SU-DHL-6 (cell line): ENCODE results near the gene RBM19.

Experiments used
- EZH2phosphoT487 ChIP-seq: fragments of 200-600 bp; sonication (generic), shearing (Covaris generic); conservative IDR thresholded peaks from 2 replicates; pipeline ENCODE4 v1.6.1; 2018; ENCODE audit warnings: mild to moderate bottlenecking, antibody characterized with exemption, low read length, moderate library complexity, mixed read lengths
- TF ChIP-seq, protein P1 (sequence below): fragments of 200-600 bp; sonication (generic); IDR thresholded peaks from one replicate; pipeline ENCODE4 v1.5.1; 2017; ENCODE audit warnings: antibody characterized with exemption, mild to moderate bottlenecking, low read length, moderate library complexity; ENCODE audit not compliant: insufficient read depth, poor library complexity, severe bottlenecking

DNA sequence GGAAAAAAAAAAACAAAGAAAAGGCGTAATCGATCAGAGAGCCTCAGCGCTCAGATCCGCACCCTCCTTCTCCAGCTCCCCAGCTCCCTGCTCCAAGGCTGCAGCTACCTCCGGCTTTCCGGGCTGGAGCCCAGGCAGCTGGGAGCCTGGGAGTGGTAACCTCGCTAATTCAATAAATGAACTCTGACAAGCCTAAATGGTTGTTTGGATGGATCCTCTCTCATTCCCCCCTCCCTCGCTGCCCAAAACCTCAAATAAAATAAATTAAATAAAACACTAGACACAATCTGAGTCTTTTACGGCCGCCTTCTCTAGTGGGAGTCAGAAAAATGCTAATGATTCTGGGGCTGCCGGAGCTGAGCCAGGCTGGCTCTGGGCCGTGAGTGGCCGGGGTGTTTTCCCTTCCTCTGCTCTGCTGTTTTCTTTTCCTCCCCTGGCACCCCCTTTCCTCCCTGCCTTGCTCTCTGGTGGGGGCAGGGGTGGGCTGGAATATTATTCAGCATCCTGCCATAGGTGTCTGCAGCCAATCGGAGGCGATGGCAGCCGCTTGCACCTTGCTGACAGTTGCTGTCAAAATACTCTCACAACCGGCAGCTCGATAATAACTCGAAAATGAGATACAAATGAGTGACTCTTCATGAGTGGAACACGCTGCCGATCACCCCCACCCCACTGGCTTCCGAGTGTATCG, 76.1 kb downstream of the RBM19 start:
- TF ChIP-seq, protein P1, sequence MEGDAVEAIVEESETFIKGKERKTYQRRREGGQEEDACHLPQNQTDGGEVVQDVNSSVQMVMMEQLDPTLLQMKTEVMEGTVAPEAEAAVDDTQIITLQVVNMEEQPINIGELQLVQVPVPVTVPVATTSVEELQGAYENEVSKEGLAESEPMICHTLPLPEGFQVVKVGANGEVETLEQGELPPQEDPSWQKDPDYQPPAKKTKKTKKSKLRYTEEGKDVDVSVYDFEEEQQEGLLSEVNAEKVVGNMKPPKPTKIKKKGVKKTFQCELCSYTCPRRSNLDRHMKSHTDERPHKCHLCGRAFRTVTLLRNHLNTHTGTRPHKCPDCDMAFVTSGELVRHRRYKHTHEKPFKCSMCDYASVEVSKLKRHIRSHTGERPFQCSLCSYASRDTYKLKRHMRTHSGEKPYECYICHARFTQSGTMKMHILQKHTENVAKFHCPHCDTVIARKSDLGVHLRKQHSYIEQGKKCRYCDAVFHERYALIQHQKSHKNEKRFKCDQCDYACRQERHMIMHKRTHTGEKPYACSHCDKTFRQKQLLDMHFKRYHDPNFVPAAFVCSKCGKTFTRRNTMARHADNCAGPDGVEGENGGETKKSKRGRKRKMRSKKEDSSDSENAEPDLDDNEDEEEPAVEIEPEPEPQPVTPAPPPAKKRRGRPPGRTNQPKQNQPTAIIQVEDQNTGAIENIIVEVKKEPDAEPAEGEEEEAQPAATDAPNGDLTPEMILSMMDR: no peak
- TF ChIP-seq EZH2phosphoT487: no peak
